MM.1S (cell line): Measurements from ENCODE around the gene EPB42.
"Not testable (repeated sequence)": the region's sequence is repeated elsewhere in the genome, so short reads cannot be mapped to it uniquely, and the experiment has no call there.

Source experiments
- DNase-seq: peaks from one replicate; pipeline ENCODE4 v3.0.0-alpha.2; 2015
- H2AFZ ChIP-seq: fragments of 300-600 bp; sonication (generic); 2 replicates; pipeline ENCODE4 v1.6.0; 2016; ENCODE audit warnings: antibody characterized with exemption, low read length
- H3F3A ChIP-seq: fragments of 300-600 bp; sonication (generic); 2 replicates; pipeline ENCODE4 v1.6.1; 2016; ENCODE audit warnings: mild to moderate bottlenecking, antibody characterized with exemption, low read length, moderate library complexity, mixed read lengths; ENCODE audit not compliant: insufficient read depth
- H3K27ac ChIP-seq: fragments of 300-600 bp; sonication (generic); 2 replicates; pipeline ENCODE4 v1.5.1; 2016; ENCODE audit warnings: mild to moderate bottlenecking, low read length
- H3K27me3 ChIP-seq: fragments of 300-600 bp; sonication (generic); replicated peaks from 2 replicates; pipeline ENCODE4 v1.6.0; 2016; ENCODE audit warnings: low read length; ENCODE audit not compliant: insufficient read depth
- H3K36me3 ChIP-seq: fragments of 300-600 bp; sonication (generic); replicated peaks from 2 replicates; pipeline ENCODE4 v1.6.1; 2016; ENCODE audit warnings: mild to moderate bottlenecking, low read length, mixed read lengths; ENCODE audit not compliant: insufficient read depth
- H3K4me1 ChIP-seq: fragments of 300-600 bp; sonication (generic); 2 replicates; pipeline ENCODE4 v1.6.1; 2016; ENCODE audit warnings: low read length, mixed read lengths
- H3K4me2 ChIP-seq: fragments of 300-600 bp; sonication (generic); 2 replicates; pipeline ENCODE4 v1.6.0; 2016; ENCODE audit warnings: low read depth, low read length
- H3K4me3 ChIP-seq: fragments of 300-600 bp; sonication (generic); 2 replicates; pipeline ENCODE4 v1.5.1; 2016; ENCODE audit warnings: low read length, mixed read lengths
- H3K79me2 ChIP-seq: fragments of 300-600 bp; sonication (generic); 2 replicates; pipeline ENCODE4 v1.6.1; 2016; ENCODE audit warnings: mixed run types, low read length, mixed read lengths
- H3K9ac ChIP-seq: fragments of 300-600 bp; sonication (generic); 2 replicates; pipeline ENCODE4 v1.6.1; 2016; ENCODE audit warnings: low read length, mixed read lengths
- H3K9me2 ChIP-seq: fragments of 300-600 bp; sonication (generic); replicated peaks from 2 replicates; pipeline ENCODE4 v1.6.1; 2016; ENCODE audit warnings: mild to moderate bottlenecking, low read length, mixed read lengths; ENCODE audit not compliant: insufficient read depth
- H3K9me3 ChIP-seq: fragments of 300-600 bp; sonication (generic); replicated peaks from 2 replicates; pipeline ENCODE4 v1.6.1; 2016; ENCODE audit warnings: mild to moderate bottlenecking, low read length, mixed read lengths; ENCODE audit not compliant: insufficient read depth
- H4K20me1 ChIP-seq: fragments of 300-600 bp; sonication (generic); 2 replicates; pipeline ENCODE4 v1.6.1; 2016; ENCODE audit warnings: mild to moderate bottlenecking, low read length, moderate library complexity, mixed read lengths; ENCODE audit not compliant: insufficient read depth
- CTCF ChIP-seq: fragments of 300-600 bp; sonication (generic); IDR thresholded peaks from 2 replicates; pipeline ENCODE4 v1.5.1; 2016; ENCODE audit warnings: antibody characterized with exemption, low read length, mixed read lengths
- EZH2 ChIP-seq: fragments of 300-600 bp; sonication (generic); optimal IDR thresholded peaks from 2 replicates; pipeline ENCODE3; 2017; ENCODE audit warnings: low read depth, mild to moderate bottlenecking, antibody characterized with exemption, low read length, mixed read lengths
- EZH2phosphoT487 ChIP-seq: fragments of 300-600 bp; sonication (generic); IDR thresholded peaks from 2 replicates; pipeline ENCODE4 v1.6.1; 2018; ENCODE audit warnings: antibody characterized with exemption, low read length

The EPB42 gene

GRCh38 chr15:43229977-43230376 lies 9.2 kb upstream of the EPB42 start:
- Histone ChIP-seq H4K20me1 (no peaks in the 10 kb centered on the region), H3K9ac (no peak overlapping the region), H3K79me2 (no peaks in the 10 kb centered on the region), H3K9me2 (no peaks in the 10 kb centered on the region), H3K4me2 (no peak overlapping the region), H3K36me3 (no peaks in the 10 kb centered on the region), H3F3A (no peaks in the 10 kb centered on the region), H2AFZ (no peak overlapping the region), H3K4me3 (no peak overlapping the region), H3K9me3 (no peaks in the 10 kb centered on the region), H3K27ac (no peak overlapping the region), H3K27me3 (no peaks in the 10 kb centered on the region), H3K4me1 (no peaks in the 10 kb centered on the region)
- DNase-seq, result no peak
- no peak for TF ChIP-seq CTCF
- TF ChIP-seq EZH2, result no peak
- no peak for TF ChIP-seq EZH2phosphoT487

DNA sequence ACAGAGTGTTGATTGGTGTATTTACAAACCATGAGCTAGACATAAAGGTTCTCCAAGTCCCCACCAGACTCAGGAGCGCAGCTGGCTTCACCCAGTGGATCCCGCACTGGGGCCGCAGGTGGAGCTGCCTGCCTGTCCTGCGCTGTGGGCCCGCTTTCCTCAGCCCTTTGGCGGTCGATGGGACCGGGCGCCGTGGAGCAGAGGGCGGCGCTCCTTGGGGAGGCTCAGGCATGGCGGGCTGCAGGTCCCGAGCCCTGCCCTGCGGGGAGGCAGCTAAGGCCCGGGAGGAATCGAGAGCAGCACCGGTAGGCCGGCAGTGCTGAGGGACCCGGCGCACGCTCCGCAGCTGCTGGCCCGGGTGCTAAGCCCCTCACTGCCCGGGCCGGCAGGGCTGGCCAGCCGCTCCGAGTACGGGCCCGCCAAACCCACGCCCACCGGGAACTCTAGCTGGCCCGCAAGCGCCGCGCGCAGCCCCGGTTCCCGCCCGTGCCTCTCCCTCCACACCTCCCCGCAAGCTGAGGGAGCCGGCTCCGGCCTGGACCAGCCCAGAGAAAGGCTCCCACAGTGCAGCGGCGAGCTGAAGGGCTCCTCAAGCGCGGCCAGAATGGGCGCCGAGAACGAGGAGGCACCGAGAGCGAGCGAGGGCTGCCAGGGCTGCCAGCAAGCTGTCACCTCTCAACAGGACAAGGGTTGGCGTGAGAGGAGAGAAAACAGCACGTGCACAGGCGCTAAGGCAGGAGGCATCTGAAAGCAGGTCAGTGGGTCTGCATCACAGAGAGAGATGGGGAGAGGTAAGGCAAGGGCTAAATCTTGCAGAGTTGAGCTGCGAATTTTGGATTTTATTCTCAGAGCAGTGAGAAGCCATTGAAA lies 5.9 kb upstream of the EPB42 start:
- no peak for DNase-seq
- H3K79me2 ChIP-seq, result no peaks in the 10 kb centered on the region
- H3K4me1 ChIP-seq, result no peaks in the 10 kb centered on the region
- H3K4me2 ChIP-seq, result no peak overlapping the region
- H3K4me3 ChIP-seq, result no peak overlapping the region
- no peak overlapping the region for H3K27ac ChIP-seq
- no peaks in the 10 kb centered on the region for H3K9me3 ChIP-seq
- no peaks in the 10 kb centered on the region for H3K9me2 ChIP-seq
- H2AFZ ChIP-seq, result no peak overlapping the region
- no peaks in the 10 kb centered on the region for H4K20me1 ChIP-seq
- no peaks in the 10 kb centered on the region for H3F3A ChIP-seq
- TF ChIP-seq EZH2 (no peak), EZH2phosphoT487 (no peak), CTCF (no peak)
- H3K36me3 ChIP-seq, result no peaks in the 10 kb centered on the region
- no peaks in the 10 kb centered on the region for H3K27me3 ChIP-seq
- H3K9ac ChIP-seq, result no peak overlapping the region

DNA sequence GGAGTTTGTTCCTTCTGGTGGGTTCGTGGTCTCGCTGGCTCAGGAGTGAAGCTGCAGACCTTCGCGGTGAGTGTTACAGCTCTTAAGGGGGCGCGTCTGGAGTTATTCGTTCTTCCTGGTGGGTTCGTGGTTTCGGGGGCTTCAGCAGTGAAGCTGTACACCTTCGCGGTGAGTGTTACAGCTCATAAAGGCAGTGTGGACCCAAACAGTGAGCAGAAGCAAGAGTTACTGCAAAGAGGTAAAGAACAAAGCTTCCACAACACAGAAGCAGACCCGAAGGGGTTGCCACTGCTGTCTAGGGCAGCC lies 5.1 kb upstream of the EPB42 start:
- not testable (repeated sequence) for H3K9me3 ChIP-seq, H2AFZ ChIP-seq, H3K9me2 ChIP-seq, H3K36me3 ChIP-seq, H3K27me3 ChIP-seq, H3K27ac ChIP-seq, DNase-seq, H3K79me2 ChIP-seq, H3F3A ChIP-seq, H3K4me3 ChIP-seq, H3K9ac ChIP-seq, H4K20me1 ChIP-seq, H3K4me1 ChIP-seq, H3K4me2 ChIP-seq

DNA sequence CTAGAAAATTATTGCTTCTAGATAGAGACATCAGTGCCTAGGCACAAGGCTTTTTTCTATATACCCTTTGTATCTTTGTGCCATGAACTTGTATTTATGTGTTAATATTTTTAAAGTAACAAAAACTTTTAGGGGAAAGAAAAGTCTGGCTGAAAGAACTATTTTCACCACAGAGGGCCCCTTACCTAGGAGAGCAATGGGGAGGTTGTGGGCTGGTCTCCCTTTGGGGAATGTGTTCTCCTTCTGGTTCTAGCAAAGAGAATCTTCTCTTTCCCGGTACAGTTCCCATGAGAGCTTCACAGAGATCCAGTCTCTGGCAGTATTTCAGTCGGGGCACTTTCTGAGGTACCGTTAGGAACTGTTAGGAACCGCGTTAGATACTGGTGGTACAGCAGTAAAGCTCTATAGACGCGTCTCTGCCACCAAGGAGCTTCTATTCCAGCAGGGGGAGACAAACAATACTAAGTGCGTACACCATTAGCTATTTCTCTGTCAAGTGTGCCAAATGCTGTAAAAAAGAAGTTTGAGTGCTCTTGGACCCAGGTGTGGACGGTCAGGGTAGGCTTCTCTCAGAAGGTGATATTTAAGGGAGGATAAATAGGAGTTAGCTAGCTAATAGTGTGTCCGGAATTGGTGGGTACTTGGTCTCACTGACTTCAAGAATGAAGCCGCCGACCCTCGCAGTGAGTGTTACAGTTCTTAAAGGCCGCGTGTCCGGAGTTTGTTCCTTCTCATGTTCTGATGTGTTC lies 4.6 kb upstream of the EPB42 start:
- Histone ChIP-seq H2AFZ (no peak overlapping the region), H3K4me3 (no peak overlapping the region), H3K27me3 (no peaks in the 10 kb centered on the region), H3K27ac (no peak overlapping the region), H3F3A (no peaks in the 10 kb centered on the region), H3K9me3 (no peaks in the 10 kb centered on the region), H3K79me2 (no peaks in the 10 kb centered on the region), H3K9ac (no peak overlapping the region), H3K4me2 (no peak overlapping the region), H3K4me1 (no peaks in the 10 kb centered on the region), H3K36me3 (no peaks in the 10 kb centered on the region), H4K20me1 (no peaks in the 10 kb centered on the region), H3K9me2 (no peaks in the 10 kb centered on the region)
- DNase-seq, result peak; percentile 80
- no peak for TF ChIP-seq EZH2
- TF ChIP-seq CTCF, result peak; percentile 88
